Neuronal stem cell (in vitro differentiated cells): ENCODE results near the gene TEX9.
A peak's percentile ranks its signal among the peaks of the same experiment; 100 is the strongest.

Experiments
- DNase-seq: peaks from one replicate; pipeline ENCODE4 v3.0.0-alpha.2; 2013; ENCODE audit warnings: low spot score
- H2AFZ ChIP-seq: one replicate; pipeline ENCODE4 v1.6.1; 2013; ENCODE audit warnings: mild to moderate bottlenecking, low read length, inconsistent platforms
- H2AK5ac ChIP-seq: 2 replicates; pipeline ENCODE4 v1.6.1; 2013; ENCODE audit warnings: low read depth, mild to moderate bottlenecking, inconsistent platforms, low read length, moderate library complexity, mixed read lengths
- H2BK120ac ChIP-seq: 2 replicates; pipeline ENCODE4 v1.6.1; 2013; ENCODE audit warnings: low read depth, mild to moderate bottlenecking, inconsistent platforms, low read length, moderate library complexity, mixed read lengths
- H2BK12ac ChIP-seq: one replicate; pipeline ENCODE4 v1.6.1; 2013; ENCODE audit warnings: low read length, inconsistent platforms
- H2BK15ac ChIP-seq: 2 replicates; pipeline ENCODE4 v1.6.1; 2013; ENCODE audit warnings: mild to moderate bottlenecking, low read length, inconsistent platforms, mixed read lengths
- H2BK5ac ChIP-seq: one replicate; pipeline ENCODE4 v1.6.1; 2013; ENCODE audit warnings: inconsistent platforms, mild to moderate bottlenecking, low read length, moderate library complexity
- H3K14ac ChIP-seq: one replicate; pipeline ENCODE4 v1.6.1; 2013; ENCODE audit warnings: low read length, inconsistent platforms
- H3K18ac ChIP-seq: 2 replicates; pipeline ENCODE4 v1.6.1; 2013; ENCODE audit warnings: low read length, inconsistent platforms
- H3K23ac ChIP-seq: 2 replicates; pipeline ENCODE4 v1.6.1; 2013; ENCODE audit warnings: low read depth, mild to moderate bottlenecking, mixed read lengths, low read length, inconsistent platforms; ENCODE audit not compliant: poor library complexity
- H3K27ac ChIP-seq: replicated peaks from 3 replicates; pipeline ENCODE4 v1.5.1; 2013; ENCODE audit warnings: low read length, inconsistent platforms
- H3K27me3 ChIP-seq, 3 experiments: 2 replicates each; pipeline ENCODE4 v1.6.1; 2013; ENCODE audit warnings: low read length in 3 of 3, mild to moderate bottlenecking in 2 of 3, inconsistent platforms in 1 of 3, low read depth in 1 of 3, mixed read lengths in 1 of 3, moderate library complexity in 1 of 3; ENCODE audit not compliant: control insufficient read depth in 3 of 3, insufficient read depth in 3 of 3
- H3K36me3 ChIP-seq, 2 donors: replicated peaks in 1 of 2; 2 replicates each; pipeline ENCODE4 v1.6.1; 2013; ENCODE audit warnings: low read length in 2 of 2; ENCODE audit not compliant: control insufficient read depth in 2 of 2, insufficient read depth in 2 of 2
- H3K4ac ChIP-seq: 2 replicates; pipeline ENCODE4 v1.6.1; 2013; ENCODE audit warnings: inconsistent platforms, mild to moderate bottlenecking, low read length, moderate library complexity
- H3K4me1 ChIP-seq, 2 donors: 1 replicate in 1 of 2; 2 replicates in 1 of 2; pipeline ENCODE4 v1.6.1; 2013; ENCODE audit warnings: low read length in 2 of 2, low read depth in 1 of 2; ENCODE audit not compliant: control insufficient read depth in 2 of 2, insufficient read depth in 1 of 2
- H3K4me2 ChIP-seq: one replicate; pipeline ENCODE4 v1.6.1; 2013; ENCODE audit warnings: mild to moderate bottlenecking, low read length, inconsistent platforms; ENCODE audit not compliant: insufficient read depth, poor library complexity, severe bottlenecking
- H3K4me3 ChIP-seq, 2 donors: 2 replicates each; pipeline ENCODE4 v1.5.1; 2013; ENCODE audit warnings: low read length in 2 of 2, mild to moderate bottlenecking in 2 of 2, inconsistent platforms in 1 of 2, moderate library complexity in 1 of 2
- H3K79me1 ChIP-seq: one replicate; pipeline ENCODE4 v1.6.1; 2013; ENCODE audit warnings: low read depth, mild to moderate bottlenecking, inconsistent platforms, low read length, moderate library complexity
- H3K9ac ChIP-seq: one replicate; pipeline ENCODE4 v1.6.1; 2013; ENCODE audit warnings: mild to moderate bottlenecking, low read depth, low read length, inconsistent platforms; ENCODE audit not compliant: poor library complexity
- H3K9me3 ChIP-seq, 2 donors: replicated peaks in 1 of 2; 2 replicates each; pipeline versions ENCODE3 to v1.6.1; 2013; ENCODE audit warnings: low read length in 2 of 2, mild to moderate bottlenecking in 2 of 2, inconsistent platforms in 1 of 2, low read depth in 1 of 2, mixed read lengths in 1 of 2, moderate library complexity in 1 of 2; ENCODE audit not compliant: control insufficient read depth in 2 of 2, insufficient read depth in 1 of 2
- H4K8ac ChIP-seq: one replicate; pipeline ENCODE4 v1.6.1; 2013; ENCODE audit warnings: low read depth, mild to moderate bottlenecking, inconsistent platforms, low read length, moderate library complexity
- H4K91ac ChIP-seq: one replicate; pipeline ENCODE4 v1.6.1; 2013; ENCODE audit warnings: low read length, low read depth, mild to moderate bottlenecking, inconsistent platforms; ENCODE audit not compliant: poor library complexity
- WGBS, 2 donors: extraction: QIAGEN DNeasy Blood & Tissue Kit; methylation state at CpG; one replicate each; pipeline ENCODE4 v1.1.7; 2013; ENCODE audit warnings: missing lambda C conversion rate in 2 of 2, mixed read lengths in 1 of 2; ENCODE audit not compliant: insufficient read length in 2 of 2, insufficient replicate concordance in 1 of 2; ENCODE audit errors: extremely low coverage in 2 of 2; 5-methylcytosine and 5-hydroxymethylcytosine counted together

TEX9 gene

GRCh38 chr15:56337084-56337725 is 28.0 kb upstream of the TEX9 start:
- Histone ChIP-seq H3K9ac (no peak overlapping the region), H4K8ac (no peak overlapping the region), H3K14ac (no peak overlapping the region), H3K4ac (no peak overlapping the region), H3K27me3 (no peaks in the 10 kb centered on the region), H2BK12ac (no peak overlapping the region), H3K23ac (no peak overlapping the region), H2BK15ac (no peak overlapping the region), H2AFZ (no peak overlapping the region), H2BK120ac (no peak overlapping the region), H3K9me3 (peaks cover 0 to 5% of the 10 kb centered on the region in 2 donors), H3K18ac (no peak overlapping the region), H3K4me1 (no peaks in the 10 kb centered on the region), H3K4me2 (no peak overlapping the region), H2AK5ac (no peak overlapping the region), H3K27ac (no peak overlapping the region), H4K91ac (no peak overlapping the region), H3K36me3 (no peaks in the 10 kb centered on the region), H3K79me1 (no peaks in the 10 kb centered on the region), H3K4me3 (no peak overlapping the region), H2BK5ac (no peak overlapping the region)
- WGBS, 2 donors: no CpG with 5 or more reads among the region's 2 CpGs
- no peak for DNase-seq

- H3K27me3 ChIP-seq: no peaks in the 10 kb centered on the region
- no peak overlapping the region for H2BK12ac ChIP-seq
- no peak overlapping the region for H2BK5ac ChIP-seq
- peaks cover 0 to 2% of the 10 kb centered on the region in 2 donors for H3K9me3 ChIP-seq
- H3K4me1 ChIP-seq: no peaks in the 10 kb centered on the region
- H3K4ac ChIP-seq: no peak overlapping the region
- no peak overlapping the region for H3K4me3 ChIP-seq
- DNase-seq: no peak
- H2AK5ac ChIP-seq: no peak overlapping the region
- H3K9ac ChIP-seq: no peak overlapping the region
- no peak overlapping the region for H3K18ac ChIP-seq
- no peak overlapping the region for H4K8ac ChIP-seq
- H3K79me1 ChIP-seq: no peaks in the 10 kb centered on the region
- H2AFZ ChIP-seq: no peak overlapping the region
- no peak overlapping the region for H2BK15ac ChIP-seq
- no CpG with 5 or more reads among the region's 4 CpGs for WGBS, 2 donors
- H3K36me3 ChIP-seq: no peaks in the 10 kb centered on the region
- no peak overlapping the region for H2BK120ac ChIP-seq
- H3K27ac ChIP-seq: no peak overlapping the region
- no peak overlapping the region for H4K91ac ChIP-seq
- no peak overlapping the region for H3K14ac ChIP-seq
- H3K4me2 ChIP-seq: no peak overlapping the region
- no peak overlapping the region for H3K23ac ChIP-seq
Observed at GRCh38 chr15:56339594-56339993, 25.6 kb upstream of the TEX9 start.

GRCh38 chr15:56341201-56341600 is 24.0 kb upstream of the TEX9 start:
- Histone ChIP-seq H2AK5ac (no peak overlapping the region), H2AFZ (no peak overlapping the region), H3K4ac (no peak overlapping the region), H3K36me3 (no peaks in the 10 kb centered on the region), H2BK12ac (no peak overlapping the region), H2BK15ac (no peak overlapping the region), H4K91ac (no peak overlapping the region), H3K4me1 (no peaks in the 10 kb centered on the region), H4K8ac (no peak overlapping the region), H3K27me3 (no peaks in the 10 kb centered on the region), H2BK120ac (no peak overlapping the region), H2BK5ac (no peak overlapping the region), H3K14ac (no peak overlapping the region), H3K4me3 (no peak overlapping the region), H3K4me2 (no peak overlapping the region), H3K9ac (no peak overlapping the region), H3K18ac (no peak overlapping the region), H3K23ac (no peak overlapping the region), H3K79me1 (no peaks in the 10 kb centered on the region), H3K9me3 (peaks cover 0 to 2% of the 10 kb centered on the region in 2 donors), H3K27ac (no peak overlapping the region)
- WGBS, 2 donors: no CpG with 5 or more reads among the region's 3 CpGs
- DNase-seq: no peak

DNA sequence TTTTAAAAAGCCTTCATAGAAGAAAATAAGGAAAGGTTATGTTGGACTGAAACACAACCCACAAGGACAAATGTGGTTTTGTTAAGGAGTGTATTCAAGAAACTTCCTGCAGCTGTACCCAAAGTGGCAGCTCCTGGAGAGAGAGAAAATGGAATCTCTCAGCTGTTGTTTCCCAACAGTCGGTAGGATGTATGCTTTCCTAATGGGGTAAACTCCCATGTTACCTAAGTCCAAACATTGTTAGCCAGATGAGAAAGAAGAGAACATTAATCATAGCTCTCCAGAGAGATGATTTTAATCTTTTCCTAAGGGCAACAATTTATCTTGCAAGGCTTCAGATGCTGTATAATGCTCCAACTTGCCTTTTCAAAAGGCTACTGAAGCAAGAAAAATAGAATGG is 22.6 kb upstream of the TEX9 start:
- Histone ChIP-seq H3K14ac (no peak overlapping the region), H4K8ac (no peak overlapping the region), H3K27ac (no peak overlapping the region), H4K91ac (no peak overlapping the region), H2BK15ac (no peak overlapping the region), H3K9ac (no peak overlapping the region), H2BK5ac (no peak overlapping the region), H3K23ac (no peak overlapping the region), H2BK120ac (no peak overlapping the region), H2BK12ac (no peak overlapping the region), H3K4me1 (no peaks in the 10 kb centered on the region), H3K18ac (no peak overlapping the region), H3K9me3 (peaks cover 0 to 2% of the 10 kb centered on the region in 2 donors), H3K36me3 (no peaks in the 10 kb centered on the region), H3K4ac (no peak overlapping the region), H3K4me3 (no peak overlapping the region), H3K4me2 (no peak overlapping the region), H2AFZ (peak overlapping the region; percentile 73), H3K79me1 (no peaks in the 10 kb centered on the region), H2AK5ac (no peak overlapping the region), H3K27me3 (no peaks in the 10 kb centered on the region)
- WGBS, 2 donors: no CpG with 5 or more reads among the region's 1 CpG
- DNase-seq: no peak
